ENCODE data around the gene BAG2.

Gene BAG2

GRCh38 chr6:57173056-57173885 is 1.1 kb downstream of the BAG2 start:
- Histone ChIP-seq H3K9ac (no peak overlapping the region), H3K4me2 (ENCODE audit: low read length) (peak overlapping the region; percentile 85), H3K27me3 (ENCODE audit: control insufficient read depth, insufficient read depth, low read length) (no peaks in the 10 kb centered on the region), H3K4me1 (no peaks in the 10 kb centered on the region), H2AFZ (peak overlapping the region; percentile 88), H3K27ac (peak overlapping the region; percentile 82), H3K4me3 (ENCODE audit: low read depth, low read length) (peak overlapping the region; percentile 60), H3K9me3 (ENCODE audit: control insufficient read depth, low read length) (no peaks in the 10 kb centered on the region), H3K36me3 (ENCODE audit: control insufficient read depth, insufficient read depth, low read length) (no peaks in the 10 kb centered on the region), H3K79me2 (no peaks in the 10 kb centered on the region)
- TF ChIP-seq, protein P1, sequence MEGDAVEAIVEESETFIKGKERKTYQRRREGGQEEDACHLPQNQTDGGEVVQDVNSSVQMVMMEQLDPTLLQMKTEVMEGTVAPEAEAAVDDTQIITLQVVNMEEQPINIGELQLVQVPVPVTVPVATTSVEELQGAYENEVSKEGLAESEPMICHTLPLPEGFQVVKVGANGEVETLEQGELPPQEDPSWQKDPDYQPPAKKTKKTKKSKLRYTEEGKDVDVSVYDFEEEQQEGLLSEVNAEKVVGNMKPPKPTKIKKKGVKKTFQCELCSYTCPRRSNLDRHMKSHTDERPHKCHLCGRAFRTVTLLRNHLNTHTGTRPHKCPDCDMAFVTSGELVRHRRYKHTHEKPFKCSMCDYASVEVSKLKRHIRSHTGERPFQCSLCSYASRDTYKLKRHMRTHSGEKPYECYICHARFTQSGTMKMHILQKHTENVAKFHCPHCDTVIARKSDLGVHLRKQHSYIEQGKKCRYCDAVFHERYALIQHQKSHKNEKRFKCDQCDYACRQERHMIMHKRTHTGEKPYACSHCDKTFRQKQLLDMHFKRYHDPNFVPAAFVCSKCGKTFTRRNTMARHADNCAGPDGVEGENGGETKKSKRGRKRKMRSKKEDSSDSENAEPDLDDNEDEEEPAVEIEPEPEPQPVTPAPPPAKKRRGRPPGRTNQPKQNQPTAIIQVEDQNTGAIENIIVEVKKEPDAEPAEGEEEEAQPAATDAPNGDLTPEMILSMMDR (IDR thresholded peaks at IDR 0.05) = no peak

DNA sequence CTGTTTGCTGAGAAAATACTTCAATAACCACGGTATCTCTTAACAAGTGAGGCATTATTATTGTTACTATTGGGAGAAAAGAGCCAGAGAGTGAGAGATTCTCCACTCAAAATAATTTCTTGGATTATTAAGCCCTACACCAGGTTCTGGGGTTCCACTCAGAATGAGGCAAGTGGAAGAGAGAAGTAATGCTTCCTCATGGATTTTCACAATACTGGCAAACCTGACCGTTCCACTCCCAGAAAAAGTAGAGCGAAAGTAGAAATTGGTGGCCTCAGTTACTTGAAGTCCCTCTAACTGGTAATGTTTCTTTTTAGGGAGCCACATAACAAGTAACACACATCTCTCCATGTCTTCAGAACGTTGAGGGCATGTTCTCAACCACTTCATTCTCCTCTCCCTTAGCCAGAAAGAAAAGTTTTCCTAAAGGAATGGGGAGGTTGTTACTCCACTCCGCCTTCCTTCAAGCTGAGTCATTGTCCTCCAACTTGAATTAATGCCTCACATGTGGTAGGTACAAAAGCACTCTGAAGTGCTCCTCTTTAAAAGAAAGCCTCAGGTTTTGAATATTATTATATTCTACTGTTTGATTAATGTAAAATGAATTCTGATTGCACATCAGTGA is 1.9 kb downstream of the BAG2 start:
- Histone ChIP-seq H2AFZ (no peak overlapping the region), H3K9ac (no peak overlapping the region), H3K36me3 (ENCODE audit: control insufficient read depth, insufficient read depth, low read length) (no peaks in the 10 kb centered on the region), H3K4me1 (no peaks in the 10 kb centered on the region), H3K27me3 (ENCODE audit: control insufficient read depth, insufficient read depth, low read length) (no peaks in the 10 kb centered on the region), H3K4me3 (ENCODE audit: low read depth, low read length) (no peak overlapping the region), H3K27ac (no peak overlapping the region), H3K79me2 (no peaks in the 10 kb centered on the region), H3K4me2 (ENCODE audit: low read length) (no peak overlapping the region), H3K9me3 (ENCODE audit: control insufficient read depth, low read length) (no peaks in the 10 kb centered on the region)
- TF ChIP-seq, protein P1 (IDR thresholded peaks at IDR 0.05) = no peak

DNA sequence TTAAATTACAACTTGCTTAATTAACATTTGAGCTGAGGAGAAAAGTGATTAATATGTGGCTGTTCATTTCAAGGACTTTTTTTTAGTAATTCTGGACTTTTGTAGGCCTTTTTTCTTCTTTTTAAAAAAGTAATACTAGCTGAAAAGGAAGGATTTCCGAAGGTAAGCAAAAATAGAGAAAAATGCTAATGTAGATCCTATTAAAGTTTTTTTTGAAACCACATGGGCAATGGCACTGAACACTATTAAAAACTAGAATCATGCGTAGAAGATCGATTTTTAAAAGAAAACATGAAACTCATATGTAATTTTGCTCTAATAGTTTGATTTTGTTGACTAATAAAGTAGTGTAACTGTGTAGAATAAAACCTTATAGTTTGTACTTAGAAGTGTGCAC is 2.4 kb downstream of the BAG2 start:
- H2AFZ ChIP-seq = no peak overlapping the region
- no peaks in the 10 kb centered on the region for H3K4me1 ChIP-seq
- no peak overlapping the region for H3K4me3 ChIP-seq (ENCODE audit: low read depth, low read length)
- TF ChIP-seq, protein P1 (IDR thresholded peaks at IDR 0.05) = no peak
- H3K27me3 ChIP-seq (ENCODE audit: control insufficient read depth, insufficient read depth, low read length) = no peaks in the 10 kb centered on the region
- no peaks in the 10 kb centered on the region for H3K36me3 ChIP-seq (ENCODE audit: control insufficient read depth, insufficient read depth, low read length)
- no peak overlapping the region for H3K27ac ChIP-seq
- H3K9ac ChIP-seq = no peak overlapping the region
- H3K4me2 ChIP-seq (ENCODE audit: low read length) = no peak overlapping the region
- H3K79me2 ChIP-seq = no peaks in the 10 kb centered on the region
- H3K9me3 ChIP-seq (ENCODE audit: control insufficient read depth, low read length) = no peaks in the 10 kb centered on the region

DNA sequence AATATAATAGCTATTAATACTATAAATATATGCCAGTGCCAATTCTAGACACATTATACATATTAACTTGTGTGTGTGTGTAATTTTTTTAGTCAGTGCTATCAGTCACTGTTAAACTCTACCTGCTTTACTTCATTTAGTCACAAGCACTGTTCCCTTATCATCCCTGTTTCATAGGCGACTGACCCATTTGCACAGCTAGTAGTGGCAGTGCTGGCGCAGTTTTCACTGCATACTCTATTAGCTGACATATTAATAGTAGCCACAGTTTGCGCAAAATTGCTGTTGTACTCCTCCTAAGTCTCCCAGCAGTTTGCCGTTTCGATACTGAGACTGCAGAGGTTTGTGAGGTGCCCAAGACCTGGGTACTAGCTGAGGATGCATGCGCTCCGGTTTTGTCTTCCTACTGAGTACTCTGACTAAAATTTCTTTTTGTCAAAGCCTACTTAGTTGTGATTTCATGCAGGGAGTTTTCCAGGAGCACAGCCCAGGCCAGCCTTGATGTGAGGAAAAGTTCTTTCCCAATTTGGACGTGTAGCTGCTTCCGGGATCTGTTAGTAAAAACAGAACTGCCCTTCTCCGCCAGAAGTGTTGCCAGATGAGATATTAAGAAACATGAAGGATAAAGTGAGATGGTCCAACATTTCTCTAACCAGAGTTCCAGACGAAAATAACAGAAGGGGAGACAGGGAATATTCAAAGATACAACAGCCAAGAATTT is 5.6 kb downstream of the BAG2 start:
- H3K4me3 ChIP-seq (ENCODE audit: low read depth, low read length) = no peak overlapping the region
- no peak overlapping the region for H3K27ac ChIP-seq
- no peaks in the 10 kb centered on the region for H3K79me2 ChIP-seq
- H3K4me2 ChIP-seq (ENCODE audit: low read length) = no peak overlapping the region
- H3K9me3 ChIP-seq (ENCODE audit: control insufficient read depth, low read length) = no peaks in the 10 kb centered on the region
- no peaks in the 10 kb centered on the region for H3K36me3 ChIP-seq (ENCODE audit: control insufficient read depth, insufficient read depth, low read length)
- no peaks in the 10 kb centered on the region for H3K27me3 ChIP-seq (ENCODE audit: control insufficient read depth, insufficient read depth, low read length)
- TF ChIP-seq, protein P1 (IDR thresholded peaks at IDR 0.05) = no peak
- no peak overlapping the region for H2AFZ ChIP-seq
- H3K9ac ChIP-seq = no peak overlapping the region
- no peaks in the 10 kb centered on the region for H3K4me1 ChIP-seq

All from parathyroid adenoma (tissue), 2 donors.